HG03095 (cell line): ENCODE measurements around the gene ADAMTS20.
A peak's percentile ranks its signal among the peaks of the same experiment; 100 is the strongest.

Experiments
- ATAC-seq: cut with Tn5 transposase; IDR thresholded peaks from one replicate; pipeline ENCODE4 v1.9.1; 2021; ENCODE audit warnings: moderate library complexity; ENCODE audit not compliant: unreplicated experiment

ADAMTS20 gene

DNA sequence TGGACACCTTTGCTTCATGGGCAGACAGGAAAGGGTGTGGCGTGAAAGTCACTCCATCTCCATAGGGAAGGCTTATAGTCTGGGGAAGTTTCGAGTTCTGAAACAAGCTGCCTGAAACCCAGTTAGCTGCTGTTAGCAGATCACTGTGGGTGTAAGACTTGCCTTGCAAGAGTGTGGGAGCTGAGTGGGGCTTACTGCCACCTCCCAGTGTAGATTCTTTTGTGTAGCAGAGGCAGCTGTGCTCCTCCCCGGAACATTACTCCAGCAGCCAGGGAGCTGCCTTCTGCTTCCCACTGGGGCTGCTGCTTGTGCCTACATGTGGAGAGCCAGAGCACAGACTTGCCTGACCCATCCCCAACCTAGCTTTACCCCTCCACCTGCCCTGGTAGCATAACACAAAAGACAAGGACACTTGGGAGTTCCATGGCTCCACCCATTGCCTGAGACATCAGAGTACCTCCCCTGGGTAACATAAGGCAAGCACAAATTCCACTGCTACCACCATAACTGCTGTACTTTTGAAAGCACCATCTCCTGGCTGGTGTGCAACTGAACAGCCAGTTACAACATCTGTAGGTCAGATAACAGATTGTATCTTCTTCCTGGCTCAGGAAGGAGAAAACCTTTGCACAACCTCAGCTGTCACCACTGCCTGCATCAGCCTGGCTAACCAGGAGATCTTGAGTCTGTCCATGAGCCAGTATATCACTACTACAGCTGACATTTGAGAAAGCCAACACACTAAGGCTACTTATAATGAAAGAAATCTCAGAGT is 69.5 kb downstream of the ADAMTS20 start:
- ATAC-seq = no peak

GRCh38 chr12:43480591-43480990 is 71.4 kb downstream of the ADAMTS20 start:
- no peak for ATAC-seq

DNA sequence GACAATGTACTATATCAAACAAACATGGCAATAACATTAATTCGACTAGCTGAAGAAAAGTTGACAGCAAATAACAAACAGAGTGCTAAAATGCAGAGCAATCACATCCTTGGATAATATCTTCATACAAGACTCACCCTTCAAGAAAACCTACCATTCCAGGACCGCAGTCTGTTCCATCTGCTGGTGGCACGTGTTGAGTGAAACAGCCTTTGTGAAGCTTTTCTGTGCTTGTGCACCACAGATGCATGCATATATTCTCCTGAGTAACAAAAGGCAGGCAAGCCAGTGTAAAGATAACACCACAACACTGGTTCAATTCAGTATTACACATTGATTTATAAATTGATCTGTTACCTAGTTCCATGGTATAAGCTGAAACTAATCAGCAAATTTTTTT is 89.3 kb downstream of the ADAMTS20 start:
- no peak for ATAC-seq

DNA sequence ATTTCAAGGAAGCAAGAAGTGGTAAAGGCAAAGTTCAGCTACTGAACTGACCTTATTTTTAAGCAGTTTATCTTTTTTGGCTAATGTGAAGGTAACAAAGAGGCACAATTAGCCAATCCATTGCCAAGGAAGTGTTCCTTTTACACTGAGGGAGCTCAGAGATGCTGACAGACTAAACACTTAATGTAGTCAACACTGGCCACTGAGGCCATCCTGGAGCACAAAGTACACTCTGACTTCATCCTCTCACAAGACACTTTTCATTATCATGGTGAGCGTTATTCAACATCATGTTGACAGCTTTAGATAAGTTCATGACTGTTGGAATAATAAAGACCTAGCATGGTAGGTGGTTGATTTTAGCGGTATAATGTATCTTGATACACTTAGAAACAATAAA is 89.9 kb downstream of the ADAMTS20 start:
- no peak for ATAC-seq

DNA sequence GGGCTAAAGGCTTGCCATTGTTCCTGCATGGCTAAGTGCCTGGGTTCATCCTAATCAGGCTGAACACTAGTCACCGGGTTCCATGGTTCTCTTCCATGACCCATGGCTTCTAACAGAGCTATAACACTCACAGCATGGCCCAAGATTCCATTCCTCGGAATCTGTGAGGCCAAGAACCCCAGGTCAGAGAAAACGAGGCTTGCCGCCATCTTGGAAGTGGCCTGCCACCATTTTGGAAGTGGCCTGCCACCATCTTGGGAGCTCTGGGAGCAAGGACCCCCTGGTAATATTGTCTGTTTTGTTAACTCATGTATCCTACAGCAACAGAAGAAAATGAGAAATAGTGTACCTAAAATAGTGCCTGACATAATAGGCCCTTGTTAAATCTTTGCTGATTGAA is 92.7 kb downstream of the ADAMTS20 start:
- ATAC-seq = no peak

DNA sequence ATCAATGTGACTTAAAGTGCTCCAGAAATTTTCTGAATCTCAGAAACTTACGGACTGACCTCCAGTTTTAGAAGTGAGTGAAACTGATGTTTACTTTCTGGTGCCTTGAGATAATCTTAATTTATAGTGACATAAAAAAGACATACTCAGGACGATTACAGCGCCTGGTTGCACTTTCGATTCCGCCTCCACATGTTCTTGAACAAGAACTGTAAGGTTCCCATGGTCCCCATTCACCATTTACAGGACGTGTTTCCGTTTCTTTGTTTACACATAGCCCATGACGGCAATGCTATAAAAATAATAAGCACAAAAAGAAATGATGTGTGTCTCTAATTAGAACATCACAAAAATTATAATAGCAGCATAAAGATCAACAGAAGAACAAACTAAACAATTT is 98.2 kb downstream of the ADAMTS20 start:
- no peak for ATAC-seq

DNA sequence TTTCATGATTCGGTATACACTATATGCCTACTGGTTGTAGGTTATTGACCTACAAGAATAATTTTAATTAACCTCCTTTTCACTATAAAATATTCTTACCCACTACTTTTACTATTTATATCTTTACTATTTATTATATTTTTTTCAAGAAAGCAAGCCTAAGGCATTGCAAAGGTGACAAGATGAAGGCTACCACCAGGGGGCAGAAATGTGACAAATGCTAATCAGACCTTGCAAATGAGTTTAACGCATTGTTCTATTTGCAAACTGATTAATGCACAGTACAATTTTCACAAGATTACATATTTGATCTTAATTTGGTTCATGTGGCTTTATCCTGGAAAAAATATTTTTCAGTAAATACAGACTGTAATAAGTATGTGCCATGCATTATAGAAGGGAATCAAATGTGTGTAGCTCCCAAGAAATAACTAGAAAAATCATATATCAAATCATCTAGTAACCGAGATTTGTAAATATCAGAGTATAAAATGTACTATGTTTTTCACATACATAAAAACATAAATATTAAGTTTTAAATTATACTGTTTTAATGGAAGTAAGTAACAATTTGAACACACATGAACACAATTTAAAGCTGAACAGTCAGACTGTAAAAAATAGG is 107.0 kb downstream of the ADAMTS20 start:
- ATAC-seq = no peak

GRCh38 chr12:43436597-43436996 is 115.4 kb downstream of the ADAMTS20 start:
- no peak for ATAC-seq

GRCh38 chr12:43434614-43435013 is 117.4 kb downstream of the ADAMTS20 start:
- no peak for ATAC-seq

DNA sequence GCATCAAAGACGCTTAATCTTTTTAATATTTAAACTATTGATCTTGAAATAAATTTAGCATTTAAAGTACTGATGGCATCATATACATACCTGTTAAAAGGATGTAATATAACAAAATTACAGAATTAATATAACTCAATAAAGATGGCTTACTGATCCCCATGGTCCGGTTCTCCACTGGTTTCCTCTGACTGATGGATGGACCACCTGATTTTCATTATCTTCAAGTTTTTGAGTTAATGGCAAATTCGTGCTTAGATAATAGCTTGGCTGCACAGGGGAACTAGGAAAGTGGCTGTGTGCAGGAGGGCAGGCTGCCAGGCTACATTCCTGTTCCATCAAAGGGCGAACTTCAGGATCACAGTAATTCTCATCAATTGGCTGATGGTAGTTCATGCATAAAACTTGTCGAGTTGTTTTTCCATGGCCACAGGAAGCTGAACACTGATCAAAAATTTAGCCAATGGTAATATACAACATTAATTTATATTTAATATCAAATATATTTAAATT is 123.9 kb downstream of the ADAMTS20 start:
- no peak for ATAC-seq

DNA sequence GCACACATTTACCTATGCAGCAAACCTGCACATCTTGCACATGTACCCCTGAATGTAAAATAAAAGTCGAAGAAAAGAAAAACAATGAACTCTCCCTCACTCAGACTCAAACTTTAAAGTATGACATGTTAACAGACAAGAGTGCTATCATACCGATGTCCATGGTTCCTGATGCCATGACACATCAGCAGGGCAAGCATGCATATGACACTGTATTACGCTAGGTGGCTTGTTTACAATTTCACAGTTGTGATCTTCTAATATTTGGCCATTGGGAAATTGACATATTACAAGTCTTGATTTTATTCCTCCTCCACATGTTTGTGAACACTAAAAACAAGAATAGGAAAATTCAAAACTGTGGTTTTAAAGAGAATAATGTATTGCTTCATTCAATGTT is 126.6 kb downstream of the ADAMTS20 start:
- no peak for ATAC-seq

- no peak for ATAC-seq
Measured at GRCh38 chr12:43416981-43417380, 135.0 kb downstream of the ADAMTS20 start.

DNA sequence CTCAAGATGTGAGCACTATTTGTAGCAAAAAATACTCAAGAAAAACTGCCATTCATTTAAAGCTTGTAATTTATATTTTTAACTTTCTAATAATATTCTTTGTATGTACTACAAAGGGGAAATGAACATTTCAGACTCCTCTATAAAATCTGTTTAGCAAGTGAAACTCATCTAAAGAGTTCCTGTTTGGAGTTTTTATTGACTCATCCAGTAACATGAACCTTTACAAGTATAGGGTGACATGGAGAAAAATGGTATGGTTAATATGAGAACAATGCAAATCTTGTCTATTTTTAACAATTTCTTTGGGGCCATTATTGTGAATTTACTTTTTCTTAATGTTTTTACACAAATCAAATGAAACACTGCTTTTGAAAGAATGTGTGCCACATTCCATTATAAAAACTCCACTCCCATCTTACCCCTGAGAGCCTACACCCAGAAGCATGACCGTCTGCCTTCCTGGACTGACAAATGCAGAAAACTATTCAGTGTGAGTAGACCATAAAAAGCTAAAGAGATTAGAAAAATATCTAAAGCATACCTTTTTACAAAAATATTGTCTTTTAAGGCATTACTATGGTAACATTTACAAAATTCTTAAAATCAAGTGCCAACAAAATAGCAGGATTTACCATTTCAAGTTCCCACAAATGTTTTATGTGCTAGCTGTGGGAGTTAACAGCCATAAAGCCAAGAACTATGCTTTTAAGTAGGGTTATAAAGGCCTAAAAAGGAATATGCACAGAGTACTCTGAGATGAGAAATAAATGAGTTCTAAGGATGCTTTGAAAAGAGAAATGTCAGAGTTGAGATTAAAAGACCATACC is 144.0 kb downstream of the ADAMTS20 start:
- ATAC-seq = peak; percentile 69

GRCh38 chr12:43406801-43407200 is 145.2 kb downstream of the ADAMTS20 start:
- no peak for ATAC-seq

DNA sequence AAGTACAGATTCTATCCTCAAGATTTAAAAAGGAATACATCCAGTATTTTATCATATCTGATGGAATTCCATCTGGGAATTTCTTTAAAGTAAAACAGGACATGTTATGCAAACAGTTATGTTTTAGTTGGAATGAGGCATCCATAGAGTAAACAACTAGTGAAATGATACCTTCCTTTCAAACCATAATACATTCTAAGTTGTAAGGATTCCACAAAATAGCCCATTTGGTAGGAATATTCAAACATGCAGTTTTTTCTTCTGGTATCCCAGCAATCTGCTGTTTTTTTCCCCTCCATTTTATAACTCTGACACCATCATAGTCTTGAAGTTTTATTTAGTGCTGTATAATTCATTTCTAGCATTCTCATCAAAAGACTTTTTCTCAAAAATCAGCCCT is 149.6 kb downstream of the ADAMTS20 start:
- no peak for ATAC-seq

DNA sequence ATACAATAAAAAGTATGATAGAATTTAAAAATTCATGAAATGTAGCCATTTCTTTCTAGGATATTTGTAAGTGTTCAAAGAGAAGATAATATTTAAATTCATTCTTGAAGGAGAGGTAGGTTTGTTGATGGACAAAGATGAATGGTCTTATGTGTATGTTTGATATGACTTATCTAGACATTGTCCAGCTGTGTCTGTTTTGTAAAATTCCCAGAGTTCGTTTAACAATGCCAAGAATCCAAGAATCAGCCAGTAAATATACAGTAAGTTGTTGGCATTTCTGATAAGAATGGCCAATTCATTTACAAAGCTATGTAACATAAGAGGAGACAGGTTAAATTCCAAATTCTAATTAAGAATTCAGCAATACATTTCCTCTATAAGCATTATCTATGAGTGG is 150.9 kb downstream of the ADAMTS20 start:
- ATAC-seq = no peak

GRCh38 chr12:43396671-43397070 is 155.3 kb downstream of the ADAMTS20 start:
- no peak for ATAC-seq

GRCh38 chr12:43392116-43392515 is 159.9 kb downstream of the ADAMTS20 start:
- ATAC-seq = no peak

DNA sequence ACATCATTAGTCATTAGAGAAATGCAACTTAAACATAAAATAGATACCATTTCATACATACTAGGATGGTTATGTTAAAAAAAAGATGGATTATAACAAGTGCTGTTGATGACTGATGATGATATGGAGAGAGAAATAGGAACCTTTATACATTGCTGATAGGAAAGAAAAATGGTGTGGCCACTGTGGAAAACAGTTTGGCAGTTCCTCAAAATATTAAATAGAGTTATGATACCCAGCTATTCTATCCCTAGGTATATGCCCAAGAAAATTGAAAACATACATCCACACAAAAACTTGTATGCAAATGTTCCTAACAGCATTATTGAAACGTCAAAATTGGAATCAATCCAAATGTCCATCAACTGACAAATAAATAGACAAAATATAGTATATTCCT is 170.1 kb downstream of the ADAMTS20 start:
- no peak for ATAC-seq

DNA sequence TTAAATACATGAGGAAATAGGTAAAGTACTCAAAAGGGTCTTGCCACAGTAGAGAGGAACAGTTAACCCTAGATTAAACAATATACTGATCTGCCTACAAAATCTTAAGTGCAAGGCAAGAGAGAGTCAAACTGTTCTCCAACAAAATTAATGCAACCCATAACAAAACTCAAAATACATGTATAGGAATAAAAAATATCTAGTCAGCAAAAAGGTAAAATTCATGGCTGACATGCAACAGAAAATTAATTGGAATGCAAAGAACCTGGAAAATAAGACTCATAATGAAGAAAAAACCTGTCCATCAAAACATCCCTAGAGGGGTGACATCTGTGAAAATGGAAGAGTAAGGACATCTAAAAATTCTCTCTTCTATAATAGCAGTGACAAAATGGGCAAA is 173.6 kb downstream of the ADAMTS20 start:
- ATAC-seq = no peak

DNA sequence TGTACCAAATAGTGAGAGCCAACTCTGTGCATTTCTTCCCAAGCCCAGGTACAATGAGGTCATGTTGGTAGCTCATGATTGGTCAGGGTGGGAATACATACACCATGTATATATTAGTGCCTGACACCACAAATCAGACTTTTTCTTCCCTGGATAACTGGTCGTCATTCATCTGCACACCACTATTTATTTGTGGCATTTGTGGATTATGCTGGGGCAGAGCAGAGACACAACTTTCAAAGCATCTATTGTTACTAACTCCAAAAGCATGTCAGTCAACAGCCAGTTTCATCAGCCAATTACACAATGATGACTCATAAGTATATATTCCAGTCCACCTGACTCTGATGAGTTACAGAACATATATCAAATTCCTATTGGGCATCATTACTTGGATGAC is 181.7 kb downstream of the ADAMTS20 start:
- no peak for ATAC-seq
